Activated B cell treated with CpG ODN at 0.5 μM for 24 hours (primary cell): Measurements from ENCODE around the gene FGFR3. TPM values are rescaled to one million over a fixed set of nuclear protein-coding genes. Genes with fewer than 3 reads are reported as not detected.

Source experiments
- ATAC-seq: fragments of 200-7000 bp; cut with Tn5 transposase; one replicate; pipeline ENCODE4 v1.10.0; 2021; ENCODE audit warnings: low read depth, mild to moderate bottlenecking, moderate library complexity
- CTCF ChIA-PET: fragments of 350-600 bp; sonication (Branson Sonifier 250); formaldehyde crosslinking; loops from one replicate; lab custom pipeline; 2021; ENCODE audit warnings: antibody characterized with exemption; lab: Charles Lee
- POLR2A ChIA-PET: fragments of 350-600 bp; sonication (Branson Sonifier 250); formaldehyde crosslinking; loops from one replicate; lab custom pipeline; 2021; ENCODE audit warnings: antibody characterized with exemption; lab: Charles Lee
- DNase-seq: peaks from one replicate; pipeline ENCODE4 v3.0.0; 2022
- H3K27ac Mint-ChIP-seq: one replicate; pipeline ENCODE4 v1.8.0; 2020; ENCODE audit warnings: mixed read lengths
- H3K27me3 Mint-ChIP-seq: one replicate; pipeline ENCODE4 v1.8.0; 2021; ENCODE audit warnings: mixed read lengths
- H3K36me3 Mint-ChIP-seq: one replicate; pipeline ENCODE4 v1.8.0; 2021; ENCODE audit warnings: low read depth, mixed read lengths
- H3K4me1 Mint-ChIP-seq: one replicate; pipeline ENCODE4 v1.8.0; 2021; ENCODE audit warnings: mixed read lengths
- H3K4me3 Mint-ChIP-seq: one replicate; pipeline ENCODE4 v1.8.0; 2020; ENCODE audit warnings: mild to moderate bottlenecking, mixed read lengths
- H3K9me3 Mint-ChIP-seq: one replicate; pipeline ENCODE4 v1.8.0; 2020; ENCODE audit warnings: mixed read lengths
- CTCF ChIP-seq: fragments of 200-600 bp; IDR thresholded peaks from one replicate; pipeline ENCODE4 v1.8.0; 2022; ENCODE audit warnings: antibody characterized with exemption, mild to moderate bottlenecking
- intact Hi-C: fragments of 100-400 bp; cut with micrococcal nuclease; formaldehyde crosslinking; loops from one replicate; pipeline ENCODE4 v1.15.1; 2024
- total RNA-seq: library from RNA; stranded (reverse); gene quantifications from 2 replicates; pipeline ENCODE4 v1.2.3, GENCODE V29; 2022

Gene FGFR3
- 0.10 and 0.40 TPM in 2 replicates for total RNA-seq

GRCh38 chr4:1792832-1793495 is at the start of gene FGFR3:
Gene FGFR3 (plus strand): TSS chr4:1793293. CDS start chr4:1793935, 642 bp downstream.
- Mint-ChIP-seq H3K9me3 (no peaks in the 10 kb centered on the region), H3K4me1 (peaks cover 2% of the 10 kb centered on the region), H3K36me3 (no peaks in the 10 kb centered on the region), H3K27ac (no peak within 1 kb of the TSS), H3K27me3 (peaks cover 12% of the 10 kb centered on the region), H3K4me3 (peak within 1 kb of the TSS; percentile 53)
- DNase-seq (peak; percentile 53), ATAC-seq (peak; percentile 91)
- intact Hi-C loops = no loop called here
- TF ChIP-seq CTCF = no peak
- ChIA-PET POLR2A (no interaction called here), CTCF (no interaction called here)

- ChIA-PET CTCF (interaction anchor here (1.2 kb wide), 1 partner anchor 66 kb away, joined by 4 read pairs; no protein-coding TSS in a partner anchor), POLR2A (no interaction called here)
- Mint-ChIP-seq H3K4me3 (no peak overlapping the region), H3K4me1 (no peaks in the 10 kb centered on the region), H3K27me3 (no peaks in the 10 kb centered on the region), H3K36me3 (peaks cover 38% of the 10 kb centered on the region), H3K9me3 (peaks cover 3% of the 10 kb centered on the region), H3K27ac (no peak overlapping the region)
- intact Hi-C loops = no loop called here
- no peak for ATAC-seq
- TF ChIP-seq CTCF = no peak
- no peak for DNase-seq
These were observed 49.5 kb upstream of the FGFR3 start for GRCh38 chr4:1743551-1743950.

- Mint-ChIP-seq H3K4me3 (no peak overlapping the region), H3K9me3 (no peaks in the 10 kb centered on the region), H3K36me3 (peaks cover 34% of the 10 kb centered on the region), H3K27ac (no peak overlapping the region), H3K27me3 (no peaks in the 10 kb centered on the region), H3K4me1 (no peaks in the 10 kb centered on the region)
- DNase-seq (no peak), ATAC-seq (no peak)
- TF ChIP-seq CTCF = no peak
- intact Hi-C loops = no loop called here
- POLR2A ChIA-PET = no interaction called here
- CTCF ChIA-PET = interaction anchor here (1.2 to 5.3 kb wide), 3 partner anchors 66 to 167 kb away, joined by 3 to 87 read pairs (median 4); no protein-coding TSS in a partner anchor
These were observed 49.1 kb upstream of the FGFR3 start for GRCh38 chr4:1743975-1744374.

- TF ChIP-seq CTCF = no peak
- DNase-seq (no peak), ATAC-seq (no peak)
- Mint-ChIP-seq H3K4me3 (no peak overlapping the region), H3K36me3 (peaks cover 32% of the 10 kb centered on the region), H3K9me3 (no peaks in the 10 kb centered on the region), H3K27ac (no peak overlapping the region), H3K27me3 (no peaks in the 10 kb centered on the region), H3K4me1 (no peaks in the 10 kb centered on the region)
- POLR2A ChIA-PET = no interaction called here
- CTCF ChIA-PET = interaction anchor here (0.9 to 5.3 kb wide), 5 partner anchors 14 to 166 kb away, joined by 3 to 87 read pairs (median 4); no protein-coding TSS in a partner anchor
- intact Hi-C loops = no loop called here
These were observed 48.5 kb upstream of the FGFR3 start for GRCh38 chr4:1744552-1744951.

- POLR2A ChIA-PET = no interaction called here
- TF ChIP-seq CTCF = no peak
- intact Hi-C loops = no loop called here
- H3K9me3 Mint-ChIP-seq = no peaks in the 10 kb centered on the region
- CTCF ChIA-PET = interaction anchor here (0.9 to 5.3 kb wide), 5 partner anchors 14 to 166 kb away, joined by 3 to 87 read pairs (median 5); no protein-coding TSS in a partner anchor
- peaks cover 29% of the 10 kb centered on the region for H3K36me3 Mint-ChIP-seq
- DNase-seq = no peak
- H3K4me3 Mint-ChIP-seq = no peak overlapping the region
- no peaks in the 10 kb centered on the region for H3K4me1 Mint-ChIP-seq
- H3K27me3 Mint-ChIP-seq = no peaks in the 10 kb centered on the region
- no peak overlapping the region for H3K27ac Mint-ChIP-seq
- no peak for ATAC-seq
These were observed 47.9 kb upstream of the FGFR3 start for GRCh38 chr4:1745165-1745564.
